SW 1271 (cell line): ENCODE data around the gene TRPM1.

Experiments used
- DNase-seq, 2 experiments: peaks; one replicate each; lab custom pipeline; 2025; lab: John Stamatoyannopoulos, UW

TRPM1 gene

DNA sequence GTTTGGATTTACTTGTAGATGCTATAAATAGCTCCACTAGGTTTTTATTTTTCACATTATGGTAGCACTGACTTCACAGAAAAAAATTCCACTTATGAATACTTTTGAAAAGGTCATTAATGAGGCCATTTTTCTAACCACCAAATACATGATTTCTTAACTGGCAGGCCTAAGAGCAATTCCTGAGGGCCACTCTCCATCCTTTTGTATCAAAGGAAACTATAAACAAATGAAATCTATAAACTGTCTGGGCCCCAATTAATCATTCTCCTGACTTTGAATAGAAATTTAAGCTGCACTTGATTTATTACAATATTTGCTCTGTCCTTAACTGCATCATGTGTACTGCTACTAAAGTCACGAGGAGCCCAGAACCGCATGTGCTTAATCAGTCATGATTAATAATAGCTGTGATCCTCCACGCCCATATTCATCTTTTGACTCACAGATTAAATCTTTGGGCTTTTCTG is 85.0 kb downstream of the TRPM1 start:
- DNase-seq: no peak

DNA sequence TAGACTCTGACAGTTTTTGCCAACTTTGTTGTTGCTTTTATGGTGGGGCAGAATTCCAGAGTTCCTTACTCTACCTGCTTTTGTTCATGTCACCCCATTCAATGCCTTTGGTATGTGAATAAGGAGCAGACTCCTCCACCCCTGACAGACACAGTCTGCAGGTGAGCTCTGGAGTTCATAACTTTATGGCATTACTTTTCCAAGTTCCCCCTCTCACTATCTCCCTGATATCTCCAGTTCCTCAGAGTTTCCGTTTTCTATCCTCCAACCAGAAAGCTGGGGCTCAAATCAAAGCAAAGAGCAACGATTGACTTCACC is 87.0 kb downstream of the TRPM1 start:
- DNase-seq: no peak

DNA sequence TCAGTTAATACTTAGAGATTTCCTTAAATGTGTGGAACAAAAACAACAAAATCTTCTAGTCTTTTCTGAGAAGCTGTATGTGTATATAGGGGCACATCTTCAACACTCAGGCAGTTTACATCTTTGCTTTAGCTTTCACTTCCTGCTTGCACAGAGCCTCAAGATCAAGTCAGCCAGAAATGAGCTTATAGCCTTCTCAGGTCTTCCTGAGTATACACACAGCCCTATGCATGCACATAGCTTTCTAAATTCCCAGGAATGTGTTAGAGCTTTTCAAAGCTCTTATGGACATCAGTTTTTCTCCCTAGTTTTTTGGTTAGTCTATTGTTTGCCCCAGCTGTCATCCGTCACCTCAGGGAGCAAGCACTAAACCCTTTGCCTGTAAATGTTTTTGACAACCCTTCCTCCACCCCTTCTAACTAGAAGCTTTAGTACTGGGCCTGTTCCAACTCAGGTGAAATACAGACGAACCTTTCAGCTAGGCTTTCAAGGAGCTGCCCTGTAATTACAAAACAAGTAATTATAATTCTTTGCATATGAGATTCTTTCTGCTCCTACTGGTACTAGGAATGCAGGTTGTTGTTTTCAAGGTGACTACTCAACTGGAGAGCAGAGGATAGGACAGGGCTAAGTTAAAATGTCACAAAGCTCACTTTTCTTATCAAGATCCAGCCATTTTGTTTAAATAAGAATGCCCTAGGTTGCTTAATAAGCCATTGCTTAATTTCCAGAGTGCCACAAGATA is 87.5 kb downstream of the TRPM1 start:
- DNase-seq: no peak

DNA sequence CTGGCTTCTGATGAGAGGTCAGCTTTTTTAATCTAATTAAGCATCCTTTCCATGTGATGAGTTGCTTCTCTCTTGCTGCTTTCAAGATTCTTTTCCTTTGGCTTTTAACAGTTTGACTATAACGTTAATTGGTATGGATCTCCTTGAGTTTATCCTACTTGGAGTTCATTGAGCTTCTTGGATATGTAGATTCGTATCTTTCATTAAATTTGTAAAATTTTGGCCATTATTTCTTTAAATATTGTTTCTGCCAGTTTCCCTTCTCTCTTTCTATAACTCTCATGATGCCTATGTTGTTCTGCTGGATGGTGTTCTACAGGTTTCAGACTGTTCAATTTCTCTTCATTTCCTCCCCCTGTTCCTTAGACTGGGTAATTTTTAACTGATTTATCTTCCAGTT is 89.1 kb downstream of the TRPM1 start:
- DNase-seq: no peak

DNA sequence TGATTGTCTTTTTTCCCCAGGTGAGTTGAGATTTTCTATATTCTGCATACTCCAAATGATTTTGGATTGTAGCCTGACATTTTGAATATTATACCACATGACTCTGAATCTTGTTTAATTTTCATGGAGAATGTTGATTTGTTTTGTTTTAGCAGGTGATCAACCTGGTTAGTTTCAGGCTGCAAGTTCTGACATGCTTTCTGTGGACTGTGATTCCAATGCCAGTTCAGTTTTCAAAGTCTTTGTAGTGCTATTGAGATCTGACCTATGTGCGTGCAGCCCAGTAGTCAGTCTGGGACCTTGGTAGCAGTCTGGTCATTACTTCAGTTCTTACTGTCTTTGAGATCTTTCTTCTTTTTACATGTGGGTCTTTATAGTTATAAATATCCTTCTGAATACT is 91.5 kb downstream of the TRPM1 start:
- DNase-seq: no peak

DNA sequence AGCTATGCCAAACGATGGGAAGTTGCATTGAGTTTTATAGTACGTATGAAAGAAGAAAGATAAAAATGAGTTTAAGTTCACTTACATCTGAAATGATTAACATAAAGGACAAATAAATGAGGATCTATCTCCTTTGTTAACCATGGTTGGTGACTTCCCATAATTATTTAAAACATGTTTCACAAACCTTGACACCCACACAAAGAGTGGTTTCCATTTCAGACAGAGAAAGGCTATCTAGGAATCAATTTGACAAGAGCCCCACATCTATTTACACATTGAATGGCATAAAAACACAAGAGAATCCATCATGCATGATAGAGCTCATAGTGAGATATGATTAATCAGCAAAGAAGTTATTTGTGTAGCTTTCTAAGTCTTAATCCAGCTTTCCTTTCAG is 95.9 kb downstream of the TRPM1 start:
- DNase-seq: no peak

DNA sequence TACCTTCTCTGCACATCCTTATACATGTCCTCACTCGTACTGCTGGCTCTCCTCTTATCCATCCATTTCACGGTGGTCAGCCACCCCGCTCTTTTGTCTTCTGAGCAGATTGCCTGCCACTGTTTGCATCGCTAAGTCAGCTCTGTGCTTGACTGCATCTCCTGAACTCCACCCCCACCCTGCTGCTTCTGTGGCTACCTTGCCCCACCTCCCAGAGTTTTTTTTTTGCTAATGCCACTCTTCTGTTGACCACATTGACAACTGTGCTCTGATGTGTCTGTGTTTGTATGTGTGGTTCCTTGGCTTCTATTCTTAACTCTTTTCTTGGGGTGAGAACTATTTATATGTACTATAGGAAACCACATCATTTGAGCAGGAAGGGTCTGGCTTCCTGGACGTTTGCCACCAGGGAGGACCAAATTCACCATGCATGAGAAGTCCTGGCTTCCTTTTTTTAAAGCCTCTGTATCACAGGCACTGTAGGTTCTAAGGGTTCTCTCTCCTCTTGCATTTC is 97.2 kb downstream of the TRPM1 start:
- DNase-seq: no peak

DNA sequence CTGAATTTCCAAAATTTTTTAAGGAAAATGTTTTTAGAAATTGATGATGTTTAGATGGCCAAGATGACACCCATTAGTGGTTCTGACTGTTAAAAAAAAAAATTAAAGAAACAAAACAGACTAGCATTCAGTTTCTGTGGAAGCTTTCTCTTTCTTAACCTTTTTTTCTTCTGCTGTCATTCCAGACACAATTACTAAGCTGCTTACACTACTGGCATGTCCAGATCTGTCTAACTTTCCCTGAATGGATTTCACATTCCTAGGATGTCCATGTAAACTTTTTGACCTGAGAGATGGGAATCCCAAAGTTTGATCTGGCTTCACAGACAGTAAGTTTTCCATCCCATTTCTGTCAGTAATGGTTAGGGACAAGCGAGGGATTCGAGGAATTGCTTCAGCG is 99.8 kb downstream of the TRPM1 start:
- DNase-seq: no peak

DNA sequence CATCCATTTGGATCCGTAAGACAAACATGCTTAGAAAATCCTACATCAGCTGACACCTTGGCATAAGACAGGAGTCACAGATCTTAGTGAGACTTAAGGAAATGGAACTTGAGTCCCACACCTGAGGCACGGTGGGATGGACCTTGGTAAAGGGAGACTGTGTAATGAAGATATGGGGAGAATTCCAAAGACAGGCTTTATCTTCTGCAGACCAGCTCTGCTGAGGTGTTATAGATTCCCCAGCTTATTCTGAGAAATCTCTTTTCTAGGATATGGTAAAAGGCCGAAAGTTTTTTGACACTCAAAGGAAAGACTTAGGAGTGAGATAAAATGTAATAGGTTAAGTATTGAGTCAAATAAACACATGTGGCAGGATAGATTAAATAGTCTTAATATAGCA is 101.8 kb downstream of the TRPM1 start:
- no peak for DNase-seq

DNA sequence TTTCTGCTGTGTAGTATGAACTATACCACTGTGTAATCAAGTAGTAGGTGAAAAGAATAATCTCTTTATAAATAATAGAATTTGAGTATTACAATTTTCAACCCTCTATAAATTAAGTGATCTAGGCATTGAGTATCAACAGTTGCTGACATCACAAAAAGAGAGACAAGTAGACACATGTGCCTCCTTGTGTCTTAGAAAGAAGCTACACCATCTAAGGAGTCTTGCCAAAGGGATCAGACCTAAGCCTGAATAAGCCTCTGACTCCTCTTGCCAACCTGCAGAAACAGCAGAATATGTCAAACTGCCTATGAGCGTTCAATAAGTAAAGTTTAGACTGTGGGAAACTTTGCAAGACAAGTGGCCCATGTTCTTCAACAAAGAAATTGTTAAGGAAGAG is 104.3 kb downstream of the TRPM1 start:
- DNase-seq: no peak

DNA sequence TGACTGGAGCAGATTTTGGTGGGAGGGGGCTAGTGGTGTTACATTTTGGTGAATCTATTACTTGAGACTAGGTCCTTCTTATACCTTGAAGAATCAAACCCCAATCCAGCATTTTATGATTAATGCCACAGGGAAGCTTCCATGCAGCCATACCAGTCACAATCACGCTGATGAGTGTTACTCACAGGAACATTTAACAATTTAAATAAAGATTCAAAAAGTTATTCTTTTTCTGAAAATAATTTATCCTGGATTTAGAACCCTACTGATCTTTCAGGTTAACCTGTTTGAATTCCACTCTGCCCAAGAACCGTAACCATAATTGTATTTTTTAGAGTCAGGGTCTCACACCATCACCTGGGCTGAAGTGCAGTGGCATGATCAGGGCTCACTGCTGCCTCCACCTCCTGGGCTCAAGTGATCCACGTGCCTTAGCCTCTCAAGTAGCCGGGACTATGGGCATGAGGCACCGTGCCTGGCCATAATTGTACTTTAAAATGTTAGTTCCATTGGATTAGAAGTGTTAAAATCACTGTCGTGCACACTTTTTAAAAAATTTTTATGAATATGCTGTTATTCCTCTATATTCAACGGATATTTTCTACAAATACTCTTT is 109.2 kb downstream of the TRPM1 start:
- no peak for DNase-seq

DNA sequence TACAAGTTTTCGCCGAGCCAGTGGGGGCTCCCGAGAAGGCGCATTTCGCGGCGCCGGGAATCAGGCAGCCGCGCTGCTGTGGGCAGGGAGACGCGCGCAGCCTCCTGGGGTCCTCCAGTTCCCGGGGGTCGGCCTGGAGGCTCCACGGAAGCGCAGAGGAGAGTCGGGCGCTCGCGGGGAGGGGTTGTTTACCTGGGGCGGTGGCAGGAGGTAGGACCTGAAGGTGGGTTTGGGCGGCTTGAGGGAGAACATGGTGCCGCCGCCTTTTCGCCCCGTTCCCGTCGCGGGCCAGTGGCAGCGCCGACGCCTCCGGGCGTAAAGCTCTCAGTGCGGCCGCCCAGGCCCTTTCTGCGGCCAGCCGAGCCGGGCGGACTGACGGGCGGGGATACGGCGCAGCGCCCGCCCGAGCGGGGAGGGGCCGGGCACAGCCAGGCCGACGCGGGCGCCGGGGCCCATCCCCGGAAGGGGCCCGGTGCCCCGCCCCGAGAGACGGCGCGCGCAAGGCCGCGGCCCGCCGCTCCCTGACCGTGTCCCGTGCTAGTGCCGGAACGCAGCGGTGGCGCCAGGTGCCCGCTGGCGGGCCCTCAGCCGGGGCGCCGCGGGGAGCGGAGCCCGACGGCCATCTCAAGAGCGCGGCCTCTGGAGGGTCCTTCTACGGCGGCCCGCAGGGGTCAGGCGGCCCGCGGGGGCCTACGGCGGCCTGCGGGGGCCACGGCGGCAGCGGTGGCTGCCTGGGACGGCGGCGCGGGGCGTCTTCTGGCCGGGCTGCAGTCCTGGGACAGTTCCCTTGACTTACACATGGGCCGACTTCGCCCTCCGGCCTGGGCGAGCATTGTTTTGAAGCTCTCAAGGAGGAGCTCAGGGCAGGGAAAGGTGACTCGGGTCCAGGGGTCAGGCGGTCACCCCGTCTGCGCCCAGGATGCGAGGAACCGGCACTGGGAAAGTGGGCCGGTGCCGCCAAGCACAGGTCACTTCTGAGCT is 110.0 kb downstream of the TRPM1 start, which contains the start of gene MTMR10:
MTMR10 (minus strand) TSS at position 374 of the 981 bp plus-strand sequence; CDS start at position 252, 122 bp downstream.
- peak; percentile 38 to 46 for DNase-seq

DNA sequence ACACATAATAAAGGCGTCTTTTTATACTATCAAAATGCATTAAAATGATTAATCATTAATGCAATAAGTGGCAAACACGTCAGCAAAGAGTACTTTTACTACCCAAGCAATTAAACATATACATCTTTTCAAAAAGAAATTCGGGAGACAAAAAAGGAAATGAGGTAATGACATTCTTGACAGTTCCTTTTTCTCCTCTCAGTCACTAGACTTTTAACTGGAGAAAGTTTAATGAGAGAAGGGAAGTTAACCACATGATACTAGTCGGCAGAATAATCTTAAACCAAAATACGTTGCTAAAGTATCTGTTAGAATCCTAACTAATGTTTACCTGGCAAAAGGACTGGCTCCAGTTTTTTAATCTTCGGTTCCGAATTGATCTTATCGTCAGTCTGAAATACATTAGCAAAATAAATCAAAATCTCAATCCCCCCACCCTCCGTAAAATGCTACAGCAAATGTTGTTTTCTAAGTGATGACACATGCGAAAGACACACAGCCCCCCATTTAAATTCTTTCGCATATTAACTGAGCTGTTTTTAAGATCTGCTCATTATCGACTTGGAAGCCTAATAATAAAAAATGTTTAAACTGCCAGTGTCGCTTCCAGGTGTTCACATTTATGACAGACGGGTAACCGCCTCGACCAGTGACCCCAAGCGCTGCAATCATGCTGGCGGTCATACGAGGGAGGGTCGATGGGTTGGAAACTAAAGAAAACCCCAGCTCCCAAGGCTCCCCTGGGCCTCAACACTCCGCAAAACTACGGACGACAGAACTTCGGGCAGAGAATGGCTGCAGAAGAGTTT is 110.9 kb downstream of the TRPM1 start:
- peak in 1 of 2 experiments; percentile 27 for DNase-seq

DNA sequence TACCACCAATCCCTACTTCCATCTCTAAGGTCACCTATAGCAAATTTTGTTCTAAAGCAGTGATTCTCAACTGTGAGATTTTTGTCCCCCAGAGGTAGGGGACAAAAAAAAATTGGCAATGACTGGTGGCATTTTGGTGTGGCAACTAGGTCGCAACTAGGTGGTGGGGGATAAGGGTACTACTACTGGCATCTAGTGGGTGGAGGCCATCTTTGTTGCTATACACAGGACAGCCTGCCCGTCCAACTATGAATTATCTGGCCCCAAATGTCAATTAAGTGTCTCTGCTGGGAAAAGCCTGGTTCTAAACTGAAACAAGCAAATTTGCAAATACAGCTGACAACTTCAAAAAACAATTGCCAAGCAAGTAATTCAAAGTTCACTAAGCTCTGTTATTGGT is 111.5 kb downstream of the TRPM1 start:
- peak in 1 of 2 experiments; percentile 2 for DNase-seq

DNA sequence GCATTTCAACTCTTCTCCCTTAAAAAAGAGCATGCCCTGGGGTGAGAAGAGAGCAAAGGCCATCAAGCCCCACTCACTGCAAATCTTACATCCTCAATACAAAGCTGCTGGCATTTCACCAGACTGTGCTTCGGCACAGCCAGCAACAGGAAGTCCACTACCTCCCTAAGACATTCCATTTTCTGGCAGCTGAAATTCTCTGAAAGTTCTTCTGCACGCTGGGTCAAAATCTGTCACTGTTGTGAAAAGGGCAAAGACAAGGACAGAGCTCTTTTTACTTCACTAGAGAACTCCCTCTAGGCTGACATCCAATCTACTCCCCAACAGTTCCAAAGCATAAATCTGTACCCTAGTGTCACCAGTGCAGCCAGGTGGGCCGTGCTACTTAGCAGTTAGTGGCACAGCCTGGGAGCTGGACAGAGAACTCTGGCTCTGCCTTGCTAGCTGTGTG is 116.4 kb downstream of the TRPM1 start:
- DNase-seq: no peak

DNA sequence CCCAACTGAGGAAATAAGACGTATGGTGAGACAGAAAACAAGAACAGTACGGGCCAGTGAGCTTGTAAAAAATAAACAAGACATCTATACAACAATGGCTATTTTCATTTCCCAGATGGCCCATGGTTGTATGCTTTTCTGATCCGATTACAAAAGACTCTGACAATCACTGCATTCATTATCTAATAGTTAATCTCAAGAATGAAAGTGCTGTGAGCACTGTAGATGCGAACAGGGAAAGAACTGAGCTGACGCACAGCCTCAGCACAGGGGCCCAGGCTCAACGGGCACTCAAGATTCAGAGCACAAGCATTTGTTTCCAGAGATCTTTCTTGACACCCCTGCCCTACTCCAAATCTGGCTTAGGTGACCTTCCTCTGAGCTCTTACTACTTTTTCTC is 117.0 kb downstream of the TRPM1 start:
- no peak for DNase-seq

DNA sequence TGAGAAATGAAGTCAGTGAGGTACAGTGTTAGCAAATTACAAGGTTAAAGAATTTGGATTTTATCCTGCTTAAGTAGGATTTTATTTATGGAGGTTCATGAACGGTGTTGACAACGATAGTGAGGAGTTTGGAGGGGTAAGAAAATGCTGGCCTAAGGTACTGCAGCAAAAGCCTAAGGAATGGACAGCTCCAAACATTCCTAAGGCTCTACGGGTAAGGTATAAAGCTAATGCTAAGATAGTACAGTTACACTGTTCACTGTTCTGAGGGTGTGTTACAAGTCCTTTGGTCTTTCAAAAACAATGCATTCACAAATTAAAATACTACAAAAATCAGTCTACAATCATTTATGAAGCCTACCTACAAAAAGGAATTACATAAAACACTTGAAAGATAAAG is 117.4 kb downstream of the TRPM1 start:
- DNase-seq: no peak

DNA sequence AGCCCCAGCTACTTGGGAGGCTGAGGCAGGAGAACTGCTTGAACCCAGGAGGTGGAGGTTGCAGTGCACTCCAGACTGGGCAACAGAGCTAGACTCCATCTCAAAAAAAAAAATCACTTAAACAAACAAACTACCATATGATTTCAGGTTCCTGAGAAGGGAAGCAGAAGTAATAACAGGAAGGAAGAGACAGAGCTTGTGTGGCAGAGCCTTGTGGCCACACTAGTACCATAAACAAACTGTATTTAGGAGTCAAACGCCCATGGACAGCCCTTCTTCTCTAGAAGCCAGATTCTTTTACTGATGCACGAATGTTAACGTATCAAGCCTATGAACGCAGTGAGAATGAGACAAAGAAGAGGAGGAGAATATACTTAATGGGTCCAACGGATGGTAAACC is 122.1 kb downstream of the TRPM1 start:
- no peak for DNase-seq

DNA sequence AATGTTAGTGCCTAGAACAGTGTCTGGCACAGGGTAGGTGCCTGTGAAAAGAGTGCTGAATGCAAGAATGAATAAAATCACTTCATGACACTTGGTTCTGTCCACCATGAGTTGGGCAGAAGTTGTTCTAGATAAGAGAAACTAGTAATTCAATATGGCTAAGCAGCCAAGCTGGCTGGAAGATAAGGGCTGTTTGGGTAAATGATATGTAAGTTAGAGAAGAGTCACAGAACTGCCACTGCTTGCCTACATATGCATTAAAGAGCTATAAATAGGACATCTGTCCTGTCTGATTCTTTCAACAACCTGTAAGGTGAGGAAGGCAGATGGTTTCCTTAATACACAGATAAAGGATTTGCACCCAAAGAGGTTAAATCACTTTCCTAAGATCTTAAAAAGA is 123.2 kb downstream of the TRPM1 start:
- DNase-seq: no peak

DNA sequence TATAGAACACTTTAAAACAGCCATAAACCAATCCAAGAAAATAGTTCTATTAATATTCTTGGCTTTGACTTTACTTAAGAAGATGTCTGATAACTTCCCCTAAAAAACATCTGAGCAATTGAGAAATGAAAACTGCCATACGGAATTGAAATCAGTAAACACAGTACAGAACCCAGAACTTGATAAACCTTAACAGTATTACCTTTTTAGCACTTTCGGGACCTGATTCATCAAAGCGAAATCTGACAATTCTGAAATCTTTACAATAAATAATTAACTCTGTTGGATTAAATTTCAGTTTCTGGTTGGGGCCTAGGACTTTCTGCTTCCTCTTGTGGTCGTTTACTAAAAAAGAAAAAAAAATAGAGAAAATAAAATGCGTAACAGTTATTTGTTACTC is 127.4 kb downstream of the TRPM1 start:
- DNase-seq: no peak

DNA sequence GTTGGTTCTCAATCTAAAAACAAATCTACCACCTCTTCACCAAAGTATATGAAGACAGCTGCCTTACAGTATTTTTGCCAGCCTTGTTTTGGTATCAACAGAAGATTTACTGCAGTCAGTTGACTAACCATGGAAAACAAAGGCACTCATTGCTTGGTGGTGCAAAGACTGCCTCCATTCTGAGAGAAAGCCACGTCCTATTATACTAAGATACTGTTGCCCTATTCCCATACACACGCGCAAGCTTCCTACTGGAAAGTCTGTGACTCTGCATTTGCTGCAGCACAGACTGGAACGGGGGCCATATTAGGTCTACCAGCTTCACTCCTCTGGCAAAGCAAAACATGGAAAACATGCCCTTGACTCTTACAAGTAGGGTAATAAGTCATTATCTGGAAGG is 128.1 kb downstream of the TRPM1 start:
- DNase-seq: no peak

DNA sequence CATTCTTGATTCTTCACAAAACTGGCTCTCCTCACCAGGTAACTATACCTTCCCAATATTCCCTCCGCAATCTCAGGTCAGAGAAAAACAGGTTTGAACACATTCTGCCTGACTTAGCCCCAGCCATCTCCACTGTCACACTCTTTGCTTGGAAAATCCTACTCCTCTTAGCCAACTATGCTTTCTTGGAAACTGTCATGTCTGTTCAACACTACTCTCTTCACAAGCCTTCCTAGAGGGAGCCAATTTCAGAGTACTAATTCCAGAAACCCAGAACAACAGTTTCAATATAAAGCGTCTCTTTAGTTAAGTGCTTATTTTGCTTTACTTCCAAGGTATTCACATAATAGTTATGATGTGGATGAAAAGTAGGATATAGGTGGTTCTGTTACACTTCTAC is 131.8 kb downstream of the TRPM1 start:
- no peak for DNase-seq
